NCI-H510A treated with DMSO at 0.1 percent for 48 hours (cell line): Measurements from ENCODE around the gene OS9.

Experiments used
- DNase-seq: peaks from one replicate; lab custom pipeline; 2025; lab: John Stamatoyannopoulos, UW

The OS9 gene

GRCh38 chr12:57769594-57769993 lies 75.7 kb downstream of the OS9 start:
- no peak for DNase-seq

- no peak for DNase-seq
Observed at GRCh38 chr12:57770734-57771133, 76.8 kb downstream of the OS9 start.
